Superior temporal gyrus (tissue), 1 donor: Measurements from ENCODE around the gene PPFIBP2.

Experiments used
- DNase-seq: peaks from one replicate; pipeline ENCODE4 v3.0.0-alpha.2; 2016; ENCODE audit errors: extremely low spot score

Gene PPFIBP2

DNA sequence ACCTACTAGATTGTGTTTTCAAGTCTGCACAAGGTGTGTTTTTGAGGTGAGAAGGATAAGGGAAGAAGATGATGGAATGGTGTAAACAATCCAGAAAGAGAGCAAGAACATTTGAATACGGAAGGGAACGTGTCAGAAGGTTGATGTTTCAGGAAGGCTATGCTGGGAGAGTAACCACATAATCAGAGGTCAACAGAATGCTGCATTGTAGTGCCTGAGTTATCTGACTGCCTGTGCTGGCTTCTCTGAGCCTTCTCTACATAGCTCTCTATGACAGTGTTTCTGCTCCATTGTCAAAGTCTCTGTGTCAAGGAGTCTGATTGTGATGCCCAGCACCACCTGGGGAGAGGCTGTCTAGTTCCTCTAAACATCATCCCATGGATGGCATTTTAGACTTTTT is 85.4 kb downstream of the PPFIBP2 start:
- DNase-seq: peak; percentile 71

- peak; percentile 77 for DNase-seq
Measured at GRCh38 chr11:7600205-7600775, 86.5 kb downstream of the PPFIBP2 start.

DNA sequence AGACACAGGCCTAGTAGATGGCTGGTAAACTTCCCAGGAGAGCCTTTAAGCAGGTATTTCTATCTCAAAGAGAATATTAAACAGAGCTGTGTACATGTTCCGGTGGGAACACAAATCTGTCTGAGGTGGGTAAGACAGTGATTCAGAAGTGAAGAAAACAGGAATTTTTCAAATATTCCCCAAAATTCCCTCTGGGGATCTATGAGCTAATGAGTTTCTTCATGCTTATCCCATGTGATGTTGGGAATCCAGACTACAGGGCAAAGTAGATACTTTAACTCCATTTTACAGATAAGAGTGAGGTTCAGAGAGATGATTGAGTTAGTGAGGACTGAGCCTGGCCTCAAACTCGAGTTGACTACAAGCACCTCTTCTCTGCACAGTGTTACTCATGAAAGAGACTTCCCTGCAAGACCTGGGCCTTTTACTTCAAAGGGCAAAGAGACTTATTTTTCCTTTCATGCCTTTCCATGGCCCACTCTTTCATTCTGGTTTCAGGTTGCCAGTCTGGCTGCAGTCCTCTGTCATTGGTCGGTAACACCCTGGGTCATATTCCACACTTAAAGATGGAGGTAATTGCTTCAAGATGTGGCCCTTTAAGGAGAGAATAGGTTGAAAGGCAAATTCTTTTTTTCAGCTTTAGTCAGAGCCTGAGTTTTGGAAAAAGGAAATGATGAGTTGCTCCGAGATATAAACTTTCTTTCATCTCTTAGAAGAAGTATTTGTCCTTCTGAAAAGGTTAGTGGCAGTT is 89.4 kb downstream of the PPFIBP2 start:
- no peak for DNase-seq

DNA sequence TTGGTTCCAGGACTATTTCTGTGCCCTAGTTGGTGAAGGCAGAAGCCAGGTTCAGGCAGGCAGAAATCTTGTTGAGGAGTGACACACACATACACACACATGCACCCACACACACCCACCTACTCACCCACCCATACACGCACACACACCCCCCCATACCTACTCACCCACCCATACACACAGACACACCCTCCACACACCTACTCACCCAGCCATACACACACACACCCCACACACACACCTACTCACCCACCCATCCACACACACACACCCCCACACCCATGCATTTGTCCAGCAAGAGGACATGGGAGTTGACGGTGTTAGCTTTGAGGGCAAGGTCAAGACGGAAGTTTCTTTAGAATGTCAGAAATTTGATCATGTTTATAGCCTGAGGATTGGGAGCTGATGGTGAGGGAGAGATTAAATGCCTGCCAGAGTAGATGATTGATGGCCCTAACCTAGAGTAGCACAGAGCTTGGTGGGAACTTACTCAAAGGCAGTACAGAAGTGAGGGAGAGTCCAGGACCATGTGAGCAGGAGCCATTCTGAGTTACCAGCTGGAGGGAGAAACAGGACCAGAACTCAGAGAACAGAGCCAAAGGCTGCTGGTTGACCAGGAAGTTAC is 90.6 kb downstream of the PPFIBP2 start:
- no peak for DNase-seq

DNA sequence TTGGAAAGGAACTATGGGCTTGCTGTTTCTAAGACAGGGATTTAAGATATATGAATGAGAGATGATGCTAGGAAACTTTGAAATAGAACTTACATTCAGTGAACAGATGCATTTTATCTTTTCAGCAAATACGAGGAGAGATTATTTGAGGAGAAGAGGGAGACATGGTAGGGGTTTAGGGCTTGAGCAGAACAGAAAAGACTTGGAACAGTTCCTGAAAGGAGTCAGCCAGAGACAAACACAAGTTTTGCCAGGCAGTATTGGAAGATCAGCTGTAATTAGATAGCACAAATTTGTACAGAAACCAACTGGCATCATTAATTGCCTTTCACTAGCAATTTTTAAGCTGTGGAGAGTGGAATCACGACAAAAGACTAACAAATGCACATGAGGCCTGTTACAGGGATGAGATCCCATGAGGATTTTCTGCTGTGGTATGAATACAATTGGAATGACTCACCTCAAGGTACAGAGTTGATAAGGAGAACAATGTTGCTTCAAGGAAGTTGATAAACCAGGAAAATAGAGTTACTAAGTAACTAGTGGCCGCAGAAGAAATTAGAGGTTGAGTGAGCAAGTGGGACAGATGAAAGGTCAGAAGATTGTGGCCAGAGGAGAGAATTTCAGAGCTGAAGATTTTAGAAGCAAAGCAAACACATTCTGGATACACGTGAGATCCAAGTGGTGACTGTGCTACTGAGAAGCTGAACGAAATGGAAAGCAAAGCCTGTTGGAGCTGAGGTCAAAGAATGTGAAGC is 91.6 kb downstream of the PPFIBP2 start:
- no peak for DNase-seq

DNA sequence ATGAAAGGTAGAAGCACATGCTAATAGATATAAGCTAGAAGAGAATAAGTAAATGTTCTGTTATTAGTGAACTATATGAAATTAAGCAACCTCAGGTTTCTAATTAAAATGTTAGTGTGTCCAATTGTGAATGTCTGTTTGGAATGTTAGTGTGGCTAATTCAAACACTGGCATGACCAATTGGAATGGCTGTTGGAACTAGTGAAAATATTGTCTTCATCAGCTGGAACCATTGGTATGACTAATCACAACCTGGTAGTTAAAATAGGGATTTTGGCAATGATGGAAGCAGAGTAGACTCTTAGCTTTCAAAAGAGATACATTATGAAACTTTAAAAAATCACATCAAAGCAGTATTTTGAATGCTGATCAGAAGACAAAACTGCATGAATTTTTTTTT is 92.7 kb downstream of the PPFIBP2 start:
- DNase-seq: no peak

- no peak for DNase-seq
Measured at GRCh38 chr11:7609015-7609414, 95.2 kb downstream of the PPFIBP2 start.

GRCh38 chr11:7609521-7609920 is 95.7 kb downstream of the PPFIBP2 start:
- DNase-seq: no peak

DNA sequence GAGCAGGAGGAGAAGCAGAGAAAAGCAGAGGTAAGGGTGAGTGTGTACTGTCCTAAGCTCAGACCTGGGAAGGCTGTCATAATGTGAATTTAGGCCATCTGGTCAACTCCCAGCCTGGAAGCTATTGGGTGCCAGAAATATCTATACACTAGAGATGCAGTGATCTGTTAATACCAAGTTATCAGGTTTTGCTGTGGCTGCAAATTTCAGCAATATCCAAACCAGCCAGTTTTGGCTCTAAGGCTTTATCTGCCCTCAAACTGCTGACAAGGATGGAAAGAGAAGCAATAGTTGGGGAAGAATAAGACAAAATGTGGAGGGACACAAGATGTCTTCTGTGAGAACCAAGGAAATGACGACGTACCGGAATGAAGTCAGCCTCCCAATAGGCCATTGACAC is 96.6 kb downstream of the PPFIBP2 start:
- no peak for DNase-seq

GRCh38 chr11:7611411-7611810 is 97.6 kb downstream of the PPFIBP2 start:
- DNase-seq: no peak

- DNase-seq: no peak
Measured at GRCh38 chr11:7612056-7612660, 98.4 kb downstream of the PPFIBP2 start.

GRCh38 chr11:7612661-7613393 is 99.0 kb downstream of the PPFIBP2 start:
- DNase-seq: no peak

DNA sequence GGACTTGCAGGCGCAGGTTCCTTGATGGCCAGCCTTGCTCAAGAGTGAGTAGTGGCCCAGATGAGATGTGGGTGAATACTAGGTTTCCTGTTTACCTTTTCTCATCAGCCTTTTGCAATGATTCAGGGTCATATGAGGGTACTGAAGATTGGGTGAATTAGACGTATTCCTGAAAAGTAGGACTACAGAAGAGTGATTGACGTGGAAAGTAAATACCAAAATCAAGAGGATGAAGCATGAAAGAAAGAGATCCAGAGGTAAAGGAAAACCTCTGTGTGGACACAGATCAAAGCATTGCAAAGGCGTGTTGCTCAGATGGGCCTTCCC is 99.6 kb downstream of the PPFIBP2 start:
- DNase-seq: no peak

DNA sequence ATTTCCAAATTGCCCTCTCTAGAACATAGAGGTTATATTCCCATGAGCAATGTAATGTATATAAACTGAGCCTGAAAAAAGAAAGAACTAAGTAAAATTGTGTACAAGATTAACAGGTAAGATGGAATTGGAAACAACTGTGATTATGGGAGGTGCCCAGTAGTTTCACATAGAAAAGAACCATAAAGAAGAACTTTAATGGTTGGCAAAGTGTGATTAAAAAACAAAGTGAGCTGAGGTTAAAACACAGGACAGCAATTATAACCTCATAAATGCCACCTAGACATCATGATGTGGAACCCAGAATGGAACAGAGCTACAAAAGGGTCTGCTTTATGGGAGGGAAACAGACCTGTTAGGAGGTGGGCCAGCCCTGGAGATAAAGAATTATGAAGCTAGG is 100.9 kb downstream of the PPFIBP2 start:
- no peak for DNase-seq

- no peak for DNase-seq
Measured at GRCh38 chr11:7617032-7617431, 103.2 kb downstream of the PPFIBP2 start.

DNA sequence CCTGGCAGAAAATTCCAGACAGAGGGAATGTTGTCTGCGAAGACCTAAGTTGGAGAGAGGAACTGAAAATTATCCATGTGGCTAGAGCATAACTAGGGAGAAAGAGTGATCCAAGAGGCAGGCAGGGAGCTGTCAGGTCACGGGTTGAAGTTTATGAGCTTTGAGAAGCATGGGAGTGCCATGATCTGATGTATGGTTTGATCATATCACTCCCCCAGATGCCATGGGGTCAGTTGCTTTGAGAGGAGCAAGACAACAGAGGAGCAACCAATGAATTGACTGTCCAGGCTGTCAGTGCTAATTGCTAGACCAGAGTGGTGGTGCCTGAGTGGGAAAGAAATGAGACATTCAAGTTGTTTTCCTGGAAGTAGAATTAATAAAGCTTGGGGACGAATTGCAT is 105.5 kb downstream of the PPFIBP2 start:
- DNase-seq: no peak

- DNase-seq: no peak
Measured at GRCh38 chr11:7621090-7621489, 107.3 kb downstream of the PPFIBP2 start.

GRCh38 chr11:7621554-7621953 is 107.8 kb downstream of the PPFIBP2 start:
- no peak for DNase-seq

GRCh38 chr11:7622721-7623120 is 108.9 kb downstream of the PPFIBP2 start:
- no peak for DNase-seq

GRCh38 chr11:7628660-7629059 is 114.9 kb downstream of the PPFIBP2 start:
- no peak for DNase-seq

DNA sequence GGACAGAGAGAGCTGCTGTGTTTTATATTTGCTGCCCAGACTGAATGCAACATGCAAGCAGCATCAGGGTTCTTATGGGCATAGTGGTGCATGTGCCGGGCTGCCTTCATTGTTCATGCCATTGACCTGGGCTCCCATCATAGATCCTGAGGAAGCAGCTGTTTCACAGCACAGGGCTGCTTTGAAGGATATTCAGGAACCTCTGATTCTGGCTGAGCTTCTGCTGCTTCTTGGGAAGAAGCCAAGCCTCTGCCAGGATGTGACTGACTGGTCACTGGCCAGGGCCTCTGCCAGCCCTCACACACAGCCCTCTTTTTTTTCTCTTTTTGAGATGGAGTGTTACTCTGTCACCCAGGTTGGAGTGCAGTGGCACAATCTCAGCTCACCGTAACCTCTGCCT is 116.2 kb downstream of the PPFIBP2 start:
- peak; percentile 76 for DNase-seq

DNA sequence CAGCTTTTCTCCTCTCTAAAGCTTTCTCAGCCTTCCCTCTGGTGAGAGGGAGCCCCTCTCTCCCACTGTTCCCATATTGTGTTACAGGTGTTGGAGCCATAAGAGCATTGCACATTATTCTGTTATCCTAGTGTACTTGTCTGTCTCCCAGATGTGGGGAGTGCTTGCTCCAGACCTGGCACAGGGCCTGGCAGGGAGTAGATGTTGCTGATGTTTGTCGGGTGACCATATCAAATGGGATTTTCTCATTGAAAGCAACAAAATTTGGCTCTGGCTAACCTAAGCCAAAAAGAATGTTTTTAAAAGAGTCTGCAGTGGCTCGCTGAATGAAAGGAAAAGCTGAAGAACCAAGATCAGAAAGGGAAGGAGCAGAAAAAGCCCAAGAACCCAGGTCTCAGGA is 118.4 kb downstream of the PPFIBP2 start:
- no peak for DNase-seq
